ENCODE data around the gene EFNA3.

DNA sequence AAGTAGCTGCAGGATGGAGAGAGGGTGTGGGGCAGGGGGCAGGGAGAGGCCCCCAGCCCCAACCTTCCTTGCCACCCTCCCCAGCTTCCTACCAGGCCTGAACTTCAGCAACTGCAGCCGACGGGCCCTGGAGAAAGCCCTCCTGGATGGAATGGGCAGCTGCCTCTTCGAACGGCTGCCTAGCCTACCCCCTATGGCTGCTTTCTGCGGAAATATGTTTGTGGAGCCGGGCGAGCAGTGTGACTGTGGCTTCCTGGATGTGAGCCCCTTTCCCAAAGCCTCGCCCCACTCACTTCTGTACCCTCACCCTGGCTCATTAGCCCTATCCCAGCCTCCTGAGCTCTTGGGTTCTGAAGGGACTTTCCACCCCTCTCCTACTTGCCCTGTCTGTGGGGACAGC, 21.5 kb upstream of the EFNA3 start:
- TF ChIP-seq FOSL1 (tag; conservative IDR thresholded peaks at IDR 0.05), result no peak
- TF ChIP-seq CTCF (IDR thresholded peaks at IDR 0.05 in 2 of 3, conservative IDR thresholded peaks at IDR 0.05 in 1 of 3; ENCODE audit: insufficient read depth in 2 of 3, low read depth in 1 of 3, low read length in 3 of 3), result no peak
- TF ChIP-seq ARID2 (IDR thresholded peaks at IDR 0.05), result no peak
- no peak for TF ChIP-seq MLX (CRISPR knock-in tag; conservative IDR thresholded peaks at IDR 0.05)
- no peak for TF ChIP-seq POLR2A (conservative IDR thresholded peaks at IDR 0.05)
- no peak for TF ChIP-seq RCOR1 (IDR thresholded peaks at IDR 0.05; ENCODE audit: borderline replicate concordance in 1 of 2, low read depth in 2 of 2, low read length in 2 of 2)
- no peak for TF ChIP-seq GABPA (tag; conservative IDR thresholded peaks at IDR 0.05; ENCODE audit: low read depth)
- TF ChIP-seq KDM2B (CRISPR knock-in tag; IDR thresholded peaks at IDR 0.05), result no peak
- TF ChIP-seq EP300 (IDR thresholded peaks at IDR 0.05; ENCODE audit: low read length), result no peak
- no peak for TF ChIP-seq NR1H2 (CRISPR knock-in tag; IDR thresholded peaks at IDR 0.05)
- TF ChIP-seq PYGO2 (tag; IDR thresholded peaks at IDR 0.05), result no peak
- TF ChIP-seq MED1 (CRISPR knock-in tag; IDR thresholded peaks at IDR 0.05; ENCODE audit: borderline replicate concordance), result no peak
- no peak for TF ChIP-seq STAT5B (CRISPR knock-in tag; IDR thresholded peaks at IDR 0.05)
- TF ChIP-seq, protein P1, sequence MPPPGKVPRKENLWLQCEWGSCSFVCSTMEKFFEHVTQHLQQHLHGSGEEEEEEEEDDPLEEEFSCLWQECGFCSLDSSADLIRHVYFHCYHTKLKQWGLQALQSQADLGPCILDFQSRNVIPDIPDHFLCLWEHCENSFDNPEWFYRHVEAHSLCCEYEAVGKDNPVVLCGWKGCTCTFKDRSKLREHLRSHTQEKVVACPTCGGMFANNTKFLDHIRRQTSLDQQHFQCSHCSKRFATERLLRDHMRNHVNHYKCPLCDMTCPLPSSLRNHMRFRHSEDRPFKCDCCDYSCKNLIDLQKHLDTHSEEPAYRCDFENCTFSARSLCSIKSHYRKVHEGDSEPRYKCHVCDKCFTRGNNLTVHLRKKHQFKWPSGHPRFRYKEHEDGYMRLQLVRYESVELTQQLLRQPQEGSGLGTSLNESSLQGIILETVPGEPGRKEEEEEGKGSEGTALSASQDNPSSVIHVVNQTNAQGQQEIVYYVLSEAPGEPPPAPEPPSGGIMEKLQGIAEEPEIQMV (tag; conservative IDR thresholded peaks at IDR 0.05; ENCODE audit: low read depth), result no peak
